Activated naive CD4-positive, alpha-beta T cell treated with anti-CD3 and anti-CD28 coated beads, Interleukin-2, amount 10 ng/mL, durations not matched to agents 7 days and 5 days (primary cell): Measurements from ENCODE around the gene IQCE.
A peak's percentile ranks its signal among the peaks of the same experiment; 100 is the strongest.

ENCODE experiments used
- CTCF ChIA-PET: fragments of 350-600 bp; sonication (Branson Sonifier 250); formaldehyde crosslinking; loops from one replicate; lab custom pipeline; 2021; ENCODE audit warnings: antibody characterized with exemption; lab: Charles Lee
- DNase-seq: peaks from one replicate; pipeline ENCODE4 v3.0.0-alpha.2; 2020
- H3K27ac Mint-ChIP-seq: one replicate; pipeline ENCODE4 v1.8.0; 2021; ENCODE audit warnings: mild to moderate bottlenecking, moderate library complexity, mixed read lengths
- H3K27me3 Mint-ChIP-seq: one replicate; pipeline ENCODE4 v1.8.0; 2021; ENCODE audit warnings: mild to moderate bottlenecking, mixed read lengths
- H3K36me3 Mint-ChIP-seq: one replicate; pipeline ENCODE4 v1.8.0; 2021; ENCODE audit warnings: mixed read lengths
- H3K4me1 Mint-ChIP-seq: one replicate; pipeline ENCODE4 v1.8.0; 2021; ENCODE audit warnings: mixed read lengths
- H3K4me3 Mint-ChIP-seq: one replicate; pipeline ENCODE4 v1.8.0; 2021; ENCODE audit warnings: mild to moderate bottlenecking, moderate library complexity, mixed read lengths
- H3K9me3 Mint-ChIP-seq: one replicate; pipeline ENCODE4 v1.8.0; 2021; ENCODE audit warnings: mixed read lengths

IQCE gene

GRCh38 chr7:2558629-2559282 is at the start of gene IQCE:
Gene IQCE, plus strand, starts transcription at chr7:2558979. Its CDS starts 203 bp downstream, at chr7:2559182.
- Mint-ChIP-seq H3K9me3 (no peaks in the 10 kb centered on the region), H3K4me1 (peaks cover 36% of the 10 kb centered on the region), H3K36me3 (peaks cover 6% of the 10 kb centered on the region), H3K27ac (peak within 1 kb of the TSS; percentile 49), H3K4me3 (peak within 1 kb of the TSS; percentile 71), H3K27me3 (no peaks in the 10 kb centered on the region)
- peak; percentile 93 for DNase-seq
- CTCF ChIA-PET = interaction anchor here (0.9 to 1.4 kb wide), 3 partner anchors 9 to 151 kb away, joined by 3 to 5 read pairs (median 3); no protein-coding TSS in a partner anchor

- H3K27me3 Mint-ChIP-seq = peaks cover 3% of the 10 kb centered on the region
- H3K4me1 Mint-ChIP-seq = peaks cover 64% of the 10 kb centered on the region
- H3K27ac Mint-ChIP-seq = peak overlapping the region; percentile 97
- peaks cover 1% of the 10 kb centered on the region for H3K36me3 Mint-ChIP-seq
- peak overlapping the region; percentile 76 for H3K4me3 Mint-ChIP-seq
- CTCF ChIA-PET = no interaction called here
- H3K9me3 Mint-ChIP-seq = no peaks in the 10 kb centered on the region
- DNase-seq = no peak
These were observed 49.4 kb upstream of the IQCE start for GRCh38 chr7:2509298-2509906.

- Mint-ChIP-seq H3K36me3 (peaks cover 1% of the 10 kb centered on the region), H3K27ac (peak overlapping the region; percentile 97), H3K4me1 (peaks cover 64% of the 10 kb centered on the region), H3K27me3 (peaks cover 3% of the 10 kb centered on the region), H3K9me3 (no peaks in the 10 kb centered on the region), H3K4me3 (peak overlapping the region; percentile 72)
- DNase-seq = no peak
- CTCF ChIA-PET = interaction anchor here (0.6 to 1.3 kb wide), 2 partner anchors 11 to 41 kb away, joined by 3 to 4 read pairs; no protein-coding TSS in a partner anchor
These were observed 48.5 kb upstream of the IQCE start for GRCh38 chr7:2510130-2510776.

GRCh38 chr7:2510909-2511768 is 47.6 kb upstream of the IQCE start:
- peak; percentile 81 for DNase-seq
- peaks cover 1% of the 10 kb centered on the region for H3K36me3 Mint-ChIP-seq
- CTCF ChIA-PET = interaction anchor here (1.3 kb wide), 1 partner anchor 10 kb away, joined by 4 read pairs; no protein-coding TSS in a partner anchor
- peak overlapping the region; percentile 97 for H3K27ac Mint-ChIP-seq
- H3K27me3 Mint-ChIP-seq = peaks cover 3% of the 10 kb centered on the region
- H3K9me3 Mint-ChIP-seq = no peaks in the 10 kb centered on the region
- H3K4me1 Mint-ChIP-seq = peaks cover 64% of the 10 kb centered on the region
- peak overlapping the region; percentile 72 for H3K4me3 Mint-ChIP-seq

- H3K4me1 Mint-ChIP-seq = peaks cover 59% of the 10 kb centered on the region
- H3K36me3 Mint-ChIP-seq = peaks cover 1% of the 10 kb centered on the region
- H3K27me3 Mint-ChIP-seq = peaks cover 8% of the 10 kb centered on the region
These were observed 47.0 kb upstream of the IQCE start for GRCh38 chr7:2511769-2512168.

GRCh38 chr7:2512179-2512661 is 46.6 kb upstream of the IQCE start:
- Mint-ChIP-seq H3K36me3 (peaks cover 1% of the 10 kb centered on the region), H3K9me3 (no peaks in the 10 kb centered on the region), H3K27me3 (peaks cover 11% of the 10 kb centered on the region), H3K4me1 (peaks cover 59% of the 10 kb centered on the region), H3K27ac (peak overlapping the region; percentile 97), H3K4me3 (peak overlapping the region; percentile 72)
- DNase-seq = no peak
- CTCF ChIA-PET = no interaction called here

More at GRCh38 chr7:2511769-2512168, 47.0 kb upstream of the IQCE start:
- DNase-seq = no peak
- H3K27ac Mint-ChIP-seq = peak overlapping the region; percentile 97
- H3K4me3 Mint-ChIP-seq = peak overlapping the region; percentile 72
- H3K9me3 Mint-ChIP-seq = no peaks in the 10 kb centered on the region
- CTCF ChIA-PET = no interaction called here

GRCh38 chr7:2512713-2513112 is 46.1 kb upstream of the IQCE start:
- no peak overlapping the region for H3K4me3 Mint-ChIP-seq
- CTCF ChIA-PET = no interaction called here
- H3K9me3 Mint-ChIP-seq = no peaks in the 10 kb centered on the region
- no peak for DNase-seq
- H3K27ac Mint-ChIP-seq = peak overlapping the region; percentile 97
- H3K36me3 Mint-ChIP-seq = peaks cover 1% of the 10 kb centered on the region
- H3K27me3 Mint-ChIP-seq = peaks cover 16% of the 10 kb centered on the region
- H3K4me1 Mint-ChIP-seq = peaks cover 58% of the 10 kb centered on the region

- CTCF ChIA-PET = no interaction called here
- Mint-ChIP-seq H3K9me3 (no peaks in the 10 kb centered on the region), H3K36me3 (peaks cover 1% of the 10 kb centered on the region), H3K27ac (no peak overlapping the region), H3K27me3 (peaks cover 21% of the 10 kb centered on the region), H3K4me1 (peaks cover 57% of the 10 kb centered on the region), H3K4me3 (no peak overlapping the region)
- no peak for DNase-seq
These were observed 45.1 kb upstream of the IQCE start for GRCh38 chr7:2513702-2514101.

- Mint-ChIP-seq H3K27ac (no peak overlapping the region), H3K4me3 (no peak overlapping the region), H3K36me3 (no peaks in the 10 kb centered on the region), H3K9me3 (no peaks in the 10 kb centered on the region), H3K4me1 (peaks cover 50% of the 10 kb centered on the region), H3K27me3 (peaks cover 25% of the 10 kb centered on the region)
- no peak for DNase-seq
- CTCF ChIA-PET = no interaction called here
These were observed 44.0 kb upstream of the IQCE start for GRCh38 chr7:2514473-2515423.

GRCh38 chr7:2515424-2516193 is 43.2 kb upstream of the IQCE start:
- peaks cover 3% of the 10 kb centered on the region for H3K36me3 Mint-ChIP-seq
- no peak overlapping the region for H3K27ac Mint-ChIP-seq
- no peak for DNase-seq
- no peaks in the 10 kb centered on the region for H3K9me3 Mint-ChIP-seq
- H3K4me3 Mint-ChIP-seq = no peak overlapping the region
- H3K27me3 Mint-ChIP-seq = peaks cover 25% of the 10 kb centered on the region
- CTCF ChIA-PET = no interaction called here
- H3K4me1 Mint-ChIP-seq = peaks cover 41% of the 10 kb centered on the region

- peaks cover 25% of the 10 kb centered on the region for H3K27me3 Mint-ChIP-seq
- H3K4me1 Mint-ChIP-seq = peaks cover 35% of the 10 kb centered on the region
- no peak overlapping the region for H3K4me3 Mint-ChIP-seq
- no peak overlapping the region for H3K27ac Mint-ChIP-seq
- no peaks in the 10 kb centered on the region for H3K9me3 Mint-ChIP-seq
- CTCF ChIA-PET = no interaction called here
- no peak for DNase-seq
- peaks cover 6% of the 10 kb centered on the region for H3K36me3 Mint-ChIP-seq
These were observed 42.6 kb upstream of the IQCE start for GRCh38 chr7:2516194-2516555.

- Mint-ChIP-seq H3K27ac (no peak overlapping the region), H3K4me1 (peaks cover 33% of the 10 kb centered on the region), H3K9me3 (no peaks in the 10 kb centered on the region), H3K4me3 (no peak overlapping the region), H3K36me3 (peaks cover 13% of the 10 kb centered on the region), H3K27me3 (peaks cover 25% of the 10 kb centered on the region)
- CTCF ChIA-PET = interaction anchor here (1.5 kb wide), 1 partner anchor 65 kb away, joined by 4 read pairs; no protein-coding TSS in a partner anchor
- no peak for DNase-seq
These were observed 41.8 kb upstream of the IQCE start for GRCh38 chr7:2517026-2517425.
